ENCODE data around the gene EYS.

GRCh38 chr6:64293298-64293697 is 1413.7 kb downstream of the EYS start:
- TF ChIP-seq CTCF (IDR thresholded peaks at IDR 0.05) (no peak), POLR2AphosphoS5 (IDR thresholded peaks at IDR 0.05) (no peak)
